IPS-20b (cell line): ENCODE results near the gene LSM7.

Experiments used
- H3K27ac ChIP-seq: one replicate; pipeline ENCODE4 v1.5.1; 2013; ENCODE audit warnings: low read length
- H3K27me3 ChIP-seq: 2 replicates; pipeline ENCODE4 v1.6.1; 2013; ENCODE audit warnings: mild to moderate bottlenecking, low read length, inconsistent platforms; ENCODE audit not compliant: insufficient read depth
- H3K36me3 ChIP-seq: 2 replicates; pipeline ENCODE4 v1.6.1; 2013; ENCODE audit warnings: low read depth, mild to moderate bottlenecking, inconsistent platforms, low read length, moderate library complexity; ENCODE audit not compliant: insufficient read depth
- H3K4me1 ChIP-seq: 2 replicates; pipeline ENCODE4 v1.6.1; 2013; ENCODE audit warnings: mild to moderate bottlenecking, control low read depth, inconsistent platforms, low read length, moderate library complexity; ENCODE audit not compliant: insufficient read depth
- H3K4me3 ChIP-seq: 2 replicates; pipeline ENCODE4 v1.5.1; 2013; ENCODE audit warnings: mild to moderate bottlenecking, low read length, inconsistent platforms
- H3K9ac ChIP-seq: 2 replicates; pipeline ENCODE4 v1.6.1; 2013; ENCODE audit warnings: low read depth, mild to moderate bottlenecking, inconsistent platforms, low read length, moderate library complexity
- H3K9me3 ChIP-seq: 2 replicates; pipeline ENCODE4 v1.6.1; 2013; ENCODE audit warnings: mild to moderate bottlenecking, low read depth, low read length, inconsistent platforms; ENCODE audit not compliant: insufficient read depth

LSM7 gene

GRCh38 chr19:2325281-2326046 lies 2.9 kb downstream of the LSM7 start:
- Histone ChIP-seq H3K4me1 (peaks cover 10% of the 10 kb centered on the region), H3K9me3 (no peaks in the 10 kb centered on the region), H3K27me3 (no peaks in the 10 kb centered on the region), H3K27ac (no peak overlapping the region), H3K4me3 (no peak overlapping the region), H3K9ac (no peak overlapping the region), H3K36me3 (peaks cover 28% of the 10 kb centered on the region; the same call in 1 of the 2 replicates)

- Histone ChIP-seq H3K9me3 (no peaks in the 10 kb centered on the region), H3K27ac (no peak overlapping the region), H3K9ac (no peak overlapping the region), H3K27me3 (no peaks in the 10 kb centered on the region), H3K36me3 (peaks cover 28% of the 10 kb centered on the region; the same call in 1 of the 2 replicates), H3K4me1 (peaks cover 3% of the 10 kb centered on the region), H3K4me3 (no peak overlapping the region)
These were observed 4.0 kb downstream of the LSM7 start for GRCh38 chr19:2324220-2324948.

- no peaks in the 10 kb centered on the region; the same call in 1 of the 2 replicates for H3K4me1 ChIP-seq
- no peak overlapping the region for H3K9ac ChIP-seq
- peaks cover 28% of the 10 kb centered on the region; the same call in 1 of the 2 replicates for H3K36me3 ChIP-seq
- H3K9me3 ChIP-seq: no peaks in the 10 kb centered on the region
- H3K4me3 ChIP-seq: no peak overlapping the region
- no peak overlapping the region for H3K27ac ChIP-seq
- no peaks in the 10 kb centered on the region for H3K27me3 ChIP-seq
These were observed 4.7 kb downstream of the LSM7 start for GRCh38 chr19:2323707-2324106.

GRCh38 chr19:2321565-2322283 lies 6.7 kb downstream of the LSM7 start:
- Histone ChIP-seq H3K9me3 (no peaks in the 10 kb centered on the region), H3K4me3 (no peak overlapping the region), H3K27me3 (no peaks in the 10 kb centered on the region), H3K27ac (no peak overlapping the region), H3K36me3 (peaks cover 28% of the 10 kb centered on the region; the same call in 1 of the 2 replicates), H3K9ac (no peak overlapping the region), H3K4me1 (no peaks in the 10 kb centered on the region)

- Histone ChIP-seq H3K4me3 (no peak overlapping the region), H3K9me3 (no peaks in the 10 kb centered on the region), H3K36me3 (peaks cover 26% of the 10 kb centered on the region; the same call in 1 of the 2 replicates), H3K4me1 (0 out of 2 replicates have a peak, but pooled peaks cover 3% of the 10 kb centered on the region), H3K9ac (no peak overlapping the region), H3K27me3 (no peaks in the 10 kb centered on the region), H3K27ac (no peak overlapping the region)
These were observed 7.4 kb downstream of the LSM7 start for GRCh38 chr19:2320939-2321338.

- Histone ChIP-seq H3K27me3 (no peaks in the 10 kb centered on the region), H3K27ac (no peak overlapping the region), H3K4me3 (no peak overlapping the region), H3K9me3 (peaks cover 4% of the 10 kb centered on the region), H3K4me1 (0 out of 2 replicates have a peak, but pooled peaks cover 3% of the 10 kb centered on the region), H3K9ac (no peak overlapping the region), H3K36me3 (peaks cover 21% of the 10 kb centered on the region; the same call in 1 of the 2 replicates)
These were observed 8.3 kb downstream of the LSM7 start for GRCh38 chr19:2320049-2320448.

GRCh38 chr19:2319551-2319950 lies 8.8 kb downstream of the LSM7 start:
- H3K4me1 ChIP-seq: 0 out of 2 replicates have a peak, but pooled peaks cover 3% of the 10 kb centered on the region

GRCh38 chr19:2318923-2319322 lies 9.5 kb downstream of the LSM7 start:
- 0 out of 2 replicates have a peak, but pooled peaks cover 3% of the 10 kb centered on the region for H3K4me1 ChIP-seq
- no peaks in the 10 kb centered on the region for H3K27me3 ChIP-seq
- H3K36me3 ChIP-seq: peaks cover 12% of the 10 kb centered on the region; the same call in 1 of the 2 replicates
- H3K9ac ChIP-seq: no peak overlapping the region
- no peak overlapping the region for H3K4me3 ChIP-seq
- H3K27ac ChIP-seq: no peak overlapping the region
- H3K9me3 ChIP-seq: peaks cover 8% of the 10 kb centered on the region

More at GRCh38 chr19:2319551-2319950, 8.8 kb downstream of the LSM7 start:
- no peak overlapping the region for H3K9ac ChIP-seq
- H3K27me3 ChIP-seq: no peaks in the 10 kb centered on the region
- no peak overlapping the region for H3K27ac ChIP-seq
- peaks cover 16% of the 10 kb centered on the region; the same call in 1 of the 2 replicates for H3K36me3 ChIP-seq
- H3K4me3 ChIP-seq: no peak overlapping the region
- peaks cover 8% of the 10 kb centered on the region for H3K9me3 ChIP-seq

- H3K9me3 ChIP-seq: peaks cover 8% of the 10 kb centered on the region
- H3K36me3 ChIP-seq: peaks cover 9% of the 10 kb centered on the region; the same call in 1 of the 2 replicates
- no peak overlapping the region for H3K4me3 ChIP-seq
- H3K27ac ChIP-seq: no peak overlapping the region
- 0 out of 2 replicates have a peak, but pooled peaks cover 3% of the 10 kb centered on the region for H3K4me1 ChIP-seq
- H3K9ac ChIP-seq: no peak overlapping the region
- no peaks in the 10 kb centered on the region for H3K27me3 ChIP-seq
These were observed 10.6 kb downstream of the LSM7 start for GRCh38 chr19:2317756-2318155.

GRCh38 chr19:2317300-2317699 lies 11.1 kb downstream of the LSM7 start:
- Histone ChIP-seq H3K27ac (no peak overlapping the region), H3K4me3 (no peak overlapping the region), H3K36me3 (peaks cover 4% of the 10 kb centered on the region; the same call in 1 of the 2 replicates), H3K27me3 (no peaks in the 10 kb centered on the region), H3K9ac (no peak overlapping the region), H3K9me3 (peaks cover 8% of the 10 kb centered on the region), H3K4me1 (0 out of 2 replicates have a peak, but pooled peaks cover 3% of the 10 kb centered on the region)

- peaks cover 8% of the 10 kb centered on the region for H3K9me3 ChIP-seq
- no peaks in the 10 kb centered on the region for H3K36me3 ChIP-seq
- no peaks in the 10 kb centered on the region; the same call in 1 of the 2 replicates for H3K27me3 ChIP-seq
- H3K4me3 ChIP-seq: no peak overlapping the region
- H3K4me1 ChIP-seq: 0 out of 2 replicates have a peak, but pooled peaks cover 3% of the 10 kb centered on the region
- H3K27ac ChIP-seq: no peak overlapping the region
- H3K9ac ChIP-seq: no peak overlapping the region
These were observed 12.5 kb downstream of the LSM7 start for GRCh38 chr19:2315818-2316353.
